IMR-90 (cell line): ENCODE results near the gene SLC1A1. TPM values are rescaled to one million over a fixed set of nuclear protein-coding genes. Genes with fewer than 3 reads are reported as not detected.

Source experiments
- CTCF ChIP-seq: conservative IDR thresholded peaks from 2 replicates; pipeline ENCODE4 v1.5.1; 2012; ENCODE audit warnings: mild to moderate bottlenecking, low read depth, low read length, improper control_type of control experiment
- polyA plus RNA-seq, 3 experiments: library from polyadenylated mRNA; depleted of rRNA; stranded (reverse); fragments of >200 nt; gene quantifications; 2 replicates each; pipeline ENCODE4 v1.2.3, GENCODE V29; 2012; ENCODE audit warnings: low replicate concordance in 1 of 3
- total RNA-seq: library from RNA; depleted of rRNA; stranded (reverse); fragments of >200 nt; gene quantifications from 2 replicates; pipeline ENCODE4 v1.2.3, GENCODE V29; 2012
- TF ChIP-seq, protein P1 (sequence below): fragments of 150-350 bp; IDR thresholded peaks from 2 replicates; pipeline ENCODE4 v1.6.1; 2016; ENCODE audit warnings: low read depth, mild to moderate bottlenecking, low read length, moderate library complexity, borderline replicate concordance

SLC1A1 gene
- total and polyA plus RNA-seq, 2 of the 4 experiments (the other 2 are of a cell fraction): 2.2 to 4.1 TPM

GRCh38 chr9:4550777-4551484 lies 60.7 kb downstream of the SLC1A1 start (continued):
- TF ChIP-seq, protein P1, sequence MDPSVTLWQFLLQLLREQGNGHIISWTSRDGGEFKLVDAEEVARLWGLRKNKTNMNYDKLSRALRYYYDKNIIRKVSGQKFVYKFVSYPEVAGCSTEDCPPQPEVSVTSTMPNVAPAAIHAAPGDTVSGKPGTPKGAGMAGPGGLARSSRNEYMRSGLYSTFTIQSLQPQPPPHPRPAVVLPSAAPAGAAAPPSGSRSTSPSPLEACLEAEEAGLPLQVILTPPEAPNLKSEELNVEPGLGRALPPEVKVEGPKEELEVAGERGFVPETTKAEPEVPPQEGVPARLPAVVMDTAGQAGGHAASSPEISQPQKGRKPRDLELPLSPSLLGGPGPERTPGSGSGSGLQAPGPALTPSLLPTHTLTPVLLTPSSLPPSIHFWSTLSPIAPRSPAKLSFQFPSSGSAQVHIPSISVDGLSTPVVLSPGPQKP: no peak
- no peak for TF ChIP-seq CTCF
